K562 (cell line): Measurements from ENCODE around the gene CLTB. TPM values are rescaled to one million over a fixed set of nuclear protein-coding genes. Genes with fewer than 3 reads are reported as not detected.

Experiments
- DIDO1 ChIP-seq: fragments of 450-650 bp; IDR thresholded peaks from 2 replicates; pipeline ENCODE4 v1.6.1; 2016; ENCODE audit warnings: low read depth, missing biosample characterization, missing genetic modification characterization
- ETS1 ChIP-seq: conservative IDR thresholded peaks from 2 replicates; pipeline ENCODE4 v1.6.1; 2011; ENCODE audit warnings: low read depth, mild to moderate bottlenecking, low read length; ENCODE audit not compliant: control insufficient read depth
- KDM2B ChIP-seq: fragments of 250-450 bp; sonication (Bioruptor Pico); IDR thresholded peaks from 2 replicates; pipeline ENCODE4 v1.8.0; 2021; ENCODE audit warnings: mild to moderate bottlenecking, moderate library complexity
- POLR2H ChIP-seq: IDR thresholded peaks from 2 replicates; pipeline ENCODE4 v1.6.1; 2016; ENCODE audit warnings: missing genetic modification characterization, low read depth, mild to moderate bottlenecking, control low read depth, missing compliant biosample characterization, moderate library complexity
- RBM25 ChIP-seq: fragments of 200-400 bp; formaldehyde crosslinking; IDR thresholded peaks from 2 replicates; pipeline ENCODE4 v1.6.1; 2018; ENCODE audit warnings: low read length, low read depth, moderate library complexity; ENCODE audit not compliant: severe bottlenecking
- REST ChIP-seq, 2 experiments: fragments of 450-650 bp; formaldehyde crosslinking in 1 of 2; IDR thresholded peaks; 2 replicates each; pipeline versions ENCODE4 v1.4.0 to v1.6.1; 2014 to 2020; ENCODE audit warnings: mild to moderate bottlenecking in 2 of 2, borderline replicate concordance in 1 of 2, low read depth in 1 of 2
- TAF7 ChIP-seq: fragments of 450-650 bp; IDR thresholded peaks from 2 replicates; pipeline ENCODE4 v1.6.1; 2016; ENCODE audit warnings: missing genetic modification characterization, missing compliant biosample characterization
- THRAP3 ChIP-seq: fragments of 450-650 bp; IDR thresholded peaks from 2 replicates; pipeline ENCODE4 v1.6.1; 2016; ENCODE audit warnings: mild to moderate bottlenecking, inconsistent platforms, borderline replicate concordance
- ZBTB7A ChIP-seq: IDR thresholded peaks from 2 replicates; pipeline ENCODE4 v1.6.1; 2011; ENCODE audit warnings: low read depth, mild to moderate bottlenecking, low read length, moderate library complexity, borderline replicate concordance; ENCODE audit not compliant: control insufficient read depth
- ZNF175 ChIP-seq: fragments of 200-800 bp; sonication (Bioruptor generic); IDR thresholded peaks from 2 replicates; pipeline ENCODE4 v1.6.1; 2016; ENCODE audit warnings: low read depth, mild to moderate bottlenecking, missing genetic modification characterization, missing compliant biosample characterization
- ZNF253 ChIP-seq: fragments of 250-450 bp; sonication (Bioruptor Pico); conservative IDR thresholded peaks from 2 replicates; pipeline ENCODE4 v1.6.1; 2021; ENCODE audit warnings: mild to moderate bottlenecking
- ZNF347 ChIP-seq: fragments of 450-650 bp; formaldehyde crosslinking; IDR thresholded peaks from 2 replicates; pipeline ENCODE4 v1.4.0; 2020; ENCODE audit warnings: low read depth, mild to moderate bottlenecking, moderate library complexity
- ZNF57 ChIP-seq: fragments of 450-650 bp; formaldehyde crosslinking; IDR thresholded peaks from 2 replicates; pipeline ENCODE4 v1.4.0; 2020; ENCODE audit warnings: mild to moderate bottlenecking, moderate library complexity
- polyA plus RNA-seq, 8 experiments: library from polyadenylated mRNA; depleted of rRNA in 4 of 8; stranded (reverse) in 5 of 8; unstranded in 3 of 8; fragments of >200 nt; fragmentation: Nextera tagmentation in 2 of 8; fragmentation: Illumina TruSeq in 1 of 8; extraction: Ambion mirVana in 2 of 8; extraction: Trizol in 1 of 8; gene quantifications; 2 replicates each; pipeline versions ENCODE4 v1.2.1 to v1.2.3, GENCODE V29; 2011 to 2014; ENCODE audit warnings: inconsistent platforms in 1 of 8, missing spikeins in 1 of 8
- total RNA-seq, 7 experiments: library from RNA; depleted of rRNA in 6 of 7; stranded (reverse); fragments of >200 nt in 6 of 7; fragmentation: Illumina TruSeq in 2 of 7; extraction: Trizol in 2 of 7; gene quantifications; 2 replicates each; pipeline versions ENCODE4 v1.2.1 to v1.2.3, GENCODE V29; 2011 to 2021; ENCODE audit warnings: low replicate concordance in 1 of 7
- TF ChIP-seq, protein P1 (sequence below): fragments of 450-650 bp; IDR thresholded peaks from 2 replicates; pipeline ENCODE4 v1.6.1; 2016; ENCODE audit warnings: low read depth, mild to moderate bottlenecking, moderate library complexity
- TF ChIP-seq, protein P2 (sequence below): sonication (generic); formaldehyde crosslinking; IDR thresholded peaks from 2 replicates; pipeline ENCODE4 v1.8.0; 2022; ENCODE audit warnings: missing genetic modification reagents, mild to moderate bottlenecking, borderline replicate concordance

The CLTB gene
- total and polyA plus RNA-seq, 9 of the 15 experiments (the other 6 are each of a cell fraction or from before 2014, with no cell fraction given) = 1.8 to 117 (median 39.0) TPM

- TF ChIP-seq ZNF175 (CRISPR knock-in tag) = 0 out of 2 replicates have a peak, but pooled peaks have one; percentile 39
- no peak for TF ChIP-seq KDM2B (CRISPR knock-in tag)
- TF ChIP-seq ZNF57 (CRISPR knock-in tag) = no peak
- peak; percentile 76 for TF ChIP-seq POLR2H (tag)
- TF ChIP-seq, protein P1, sequence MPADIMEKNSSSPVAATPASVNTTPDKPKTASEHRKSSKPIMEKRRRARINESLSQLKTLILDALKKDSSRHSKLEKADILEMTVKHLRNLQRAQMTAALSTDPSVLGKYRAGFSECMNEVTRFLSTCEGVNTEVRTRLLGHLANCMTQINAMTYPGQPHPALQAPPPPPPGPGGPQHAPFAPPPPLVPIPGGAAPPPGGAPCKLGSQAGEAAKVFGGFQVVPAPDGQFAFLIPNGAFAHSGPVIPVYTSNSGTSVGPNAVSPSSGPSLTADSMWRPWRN = no peak
- TF ChIP-seq ETS1 = peak; percentile 87; the same call in 1 of the 2 replicates
- peak; percentile 68; the same call in 1 of the 2 replicates for TF ChIP-seq DIDO1 (tag)
- peak; percentile 50; the same call in 1 of the 2 replicates for TF ChIP-seq ZBTB7A
- TF ChIP-seq, protein P2, sequence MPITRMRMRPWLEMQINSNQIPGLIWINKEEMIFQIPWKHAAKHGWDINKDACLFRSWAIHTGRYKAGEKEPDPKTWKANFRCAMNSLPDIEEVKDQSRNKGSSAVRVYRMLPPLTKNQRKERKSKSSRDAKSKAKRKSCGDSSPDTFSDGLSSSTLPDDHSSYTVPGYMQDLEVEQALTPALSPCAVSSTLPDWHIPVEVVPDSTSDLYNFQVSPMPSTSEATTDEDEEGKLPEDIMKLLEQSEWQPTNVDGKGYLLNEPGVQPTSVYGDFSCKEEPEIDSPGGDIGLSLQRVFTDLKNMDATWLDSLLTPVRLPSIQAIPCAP = no peak
- TF ChIP-seq REST (IDR thresholded peaks at IDR 0.05; ENCODE audit: borderline replicate concordance) = peak; percentile 32; the same call in 1 of the 2 replicates
- TF ChIP-seq REST (CRISPR knock-in tag; IDR thresholded peaks at IDR 0.05; ENCODE audit: low read depth) = no peak
- peak; percentile 40 for TF ChIP-seq RBM25
- 0 out of 2 replicates have a peak, but pooled peaks have one; percentile 14 for TF ChIP-seq ZNF347 (CRISPR knock-in tag)
- no peak for TF ChIP-seq ZNF253 (CRISPR knock-in tag)
- TF ChIP-seq THRAP3 = no peak
- TF ChIP-seq TAF7 (tag) = peak; percentile 72
Observed at GRCh38 chr5:176361437-176362232, 54.7 kb downstream of the CLTB start, which contains the start of gene KIAA1191 (continued).
